Neural progenitor cell (in vitro differentiated cells): ENCODE data around the gene AEBP2.

Experiments
- EZH2 ChIP-seq: fragments of 200-600 bp; sonication (generic); IDR thresholded peaks from 2 replicates; pipeline ENCODE4 v1.6.1; 2017; ENCODE audit warnings: antibody characterized with exemption, mild to moderate bottlenecking, moderate library complexity
- TF ChIP-seq, protein P1 (sequence below): fragments of 200-600 bp; sonication (generic); IDR thresholded peaks from 2 replicates; pipeline ENCODE4 v1.5.1; 2017; ENCODE audit warnings: antibody characterized with exemption, mild to moderate bottlenecking

DNA sequence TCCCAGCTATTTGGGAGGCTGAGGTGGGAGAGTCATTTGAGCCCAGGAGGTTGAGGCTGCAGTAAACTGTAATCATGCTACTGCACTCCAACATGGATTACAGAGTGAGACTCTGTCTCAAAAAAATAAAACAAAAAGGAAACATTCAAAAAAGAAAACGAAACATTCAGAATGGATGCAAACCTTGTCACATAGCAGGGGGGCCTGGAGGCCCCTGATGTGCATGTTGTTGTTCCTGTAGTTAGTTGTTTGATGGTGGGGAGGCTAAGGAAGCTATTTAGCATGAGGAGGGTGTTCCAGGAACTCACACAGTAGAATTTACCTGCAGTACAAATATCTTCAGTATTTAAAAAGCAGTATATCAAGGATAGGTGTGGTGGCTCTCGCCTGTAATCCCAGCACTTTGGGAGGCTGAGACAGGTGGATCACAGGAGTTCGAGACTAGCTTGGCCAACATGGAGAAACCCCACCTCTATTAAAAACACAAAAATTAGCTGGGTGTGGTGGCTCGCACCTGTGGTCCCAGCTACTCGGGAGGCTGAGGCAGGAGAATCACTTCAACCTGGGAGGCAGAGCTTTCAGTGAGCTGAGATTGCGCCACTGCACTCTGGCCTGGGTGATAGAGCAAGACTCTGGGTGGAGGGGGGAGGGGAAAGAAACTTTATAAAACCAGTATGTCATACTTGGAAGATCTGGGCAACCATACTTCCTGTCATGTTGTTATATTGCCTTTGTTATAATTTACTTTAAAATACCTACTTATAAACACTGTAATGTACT lies 17.6 kb upstream of the AEBP2 start:
- TF ChIP-seq, protein P1, sequence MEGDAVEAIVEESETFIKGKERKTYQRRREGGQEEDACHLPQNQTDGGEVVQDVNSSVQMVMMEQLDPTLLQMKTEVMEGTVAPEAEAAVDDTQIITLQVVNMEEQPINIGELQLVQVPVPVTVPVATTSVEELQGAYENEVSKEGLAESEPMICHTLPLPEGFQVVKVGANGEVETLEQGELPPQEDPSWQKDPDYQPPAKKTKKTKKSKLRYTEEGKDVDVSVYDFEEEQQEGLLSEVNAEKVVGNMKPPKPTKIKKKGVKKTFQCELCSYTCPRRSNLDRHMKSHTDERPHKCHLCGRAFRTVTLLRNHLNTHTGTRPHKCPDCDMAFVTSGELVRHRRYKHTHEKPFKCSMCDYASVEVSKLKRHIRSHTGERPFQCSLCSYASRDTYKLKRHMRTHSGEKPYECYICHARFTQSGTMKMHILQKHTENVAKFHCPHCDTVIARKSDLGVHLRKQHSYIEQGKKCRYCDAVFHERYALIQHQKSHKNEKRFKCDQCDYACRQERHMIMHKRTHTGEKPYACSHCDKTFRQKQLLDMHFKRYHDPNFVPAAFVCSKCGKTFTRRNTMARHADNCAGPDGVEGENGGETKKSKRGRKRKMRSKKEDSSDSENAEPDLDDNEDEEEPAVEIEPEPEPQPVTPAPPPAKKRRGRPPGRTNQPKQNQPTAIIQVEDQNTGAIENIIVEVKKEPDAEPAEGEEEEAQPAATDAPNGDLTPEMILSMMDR = no peak
- TF ChIP-seq EZH2 = no peak
